HEK293 (cell line): Measurements from ENCODE around the gene VWF.

ENCODE experiments used
- CTCF ChIA-PET: fragments of 350-600 bp; formaldehyde crosslinking; extraction: SDS; loops from one replicate; lab custom pipeline; 2021; ENCODE audit warnings: antibody characterized with exemption; lab: Yijun Ruan, JAX
- POLR2A ChIA-PET: fragments of 300-600 bp; formaldehyde crosslinking; extraction: SDS; loops from one replicate; lab custom pipeline; 2020; ENCODE audit warnings: antibody characterized with exemption, inconsistent platforms; lab: Yijun Ruan, JAX
- H3K27ac ChIP-seq: fragments of 200-500 bp; sonication (Bioruptor generic); 2 replicates; pipeline ENCODE4 v1.5.1; 2014; ENCODE audit warnings: low read depth, low read length, control low read depth, inconsistent platforms; ENCODE audit errors: extremely low read depth
- H3K36me3 ChIP-seq, 2 experiments: fragments of 200-500 bp in 1 of 2; sonication (Bioruptor generic) in 1 of 2; 1 replicate in 1 of 2; 2 replicates in 1 of 2; pipeline ENCODE4 v1.5.1; 2014 to 2017; ENCODE audit warnings: inconsistent platforms in 2 of 2, low read length in 2 of 2; ENCODE audit not compliant: control insufficient read depth in 2 of 2, insufficient read depth in 1 of 2
- H3K4me1 ChIP-seq: fragments of 200-500 bp; sonication (Bioruptor generic); 2 replicates; pipeline ENCODE4 v1.5.1; 2014; ENCODE audit warnings: mild to moderate bottlenecking, low read length, inconsistent platforms; ENCODE audit not compliant: control insufficient read depth, insufficient read depth
- H3K4me3 ChIP-seq: 2 replicates; pipeline ENCODE4 v1.5.1; 2011; ENCODE audit warnings: low read depth, mild to moderate bottlenecking, control low read depth, low read length, moderate library complexity
- H3K9me3 ChIP-seq: fragments of 200-500 bp; sonication (Bioruptor generic); 2 replicates; pipeline ENCODE4 v1.5.1; 2014; ENCODE audit warnings: low read depth, low read length, inconsistent platforms; ENCODE audit not compliant: control insufficient read depth, insufficient read depth
- EGR2 ChIP-seq: fragments of 450-650 bp; formaldehyde crosslinking; IDR thresholded peaks from 2 replicates; pipeline ENCODE4 v1.5.1; 2016; ENCODE audit warnings: low read depth, missing biosample characterization, missing genetic modification characterization
- GLI2 ChIP-seq: fragments of 450-650 bp; formaldehyde crosslinking; IDR thresholded peaks from 2 replicates; pipeline ENCODE4; 2017; ENCODE audit warnings: missing biosample characterization, missing genetic modification characterization, low read depth, borderline replicate concordance
- GLI4 ChIP-seq: fragments of 450-650 bp; formaldehyde crosslinking; IDR thresholded peaks from 2 replicates; pipeline ENCODE4 v1.5.1; 2016; ENCODE audit warnings: missing biosample characterization, missing genetic modification characterization
- GLIS1 ChIP-seq: fragments of 450-650 bp; formaldehyde crosslinking; IDR thresholded peaks from 2 replicates; pipeline ENCODE4 v1.5.1; 2016; ENCODE audit warnings: missing biosample characterization, missing genetic modification characterization
- IKZF3 ChIP-seq: fragments of 450-650 bp; IDR thresholded peaks from 2 replicates; pipeline ENCODE4 v1.5.0; 2018; ENCODE audit warnings: missing biosample characterization, mild to moderate bottlenecking, missing genetic modification characterization, moderate library complexity
- KLF1 ChIP-seq: fragments of 450-650 bp; formaldehyde crosslinking; IDR thresholded peaks from 2 replicates; pipeline ENCODE4 v1.5.1; 2016; ENCODE audit warnings: missing biosample characterization, missing genetic modification characterization
- KLF17 ChIP-seq: fragments of 450-650 bp; formaldehyde crosslinking; IDR thresholded peaks from 2 replicates; pipeline ENCODE4 v1.5.1; 2016; ENCODE audit warnings: missing biosample characterization, missing genetic modification characterization
- PATZ1 ChIP-seq: fragments of 450-650 bp; formaldehyde crosslinking; IDR thresholded peaks from 2 replicates; pipeline ENCODE4 v1.5.1; 2016; ENCODE audit warnings: missing biosample characterization, missing genetic modification characterization
- ZBTB44 ChIP-seq: fragments of 450-650 bp; IDR thresholded peaks from 2 replicates; pipeline ENCODE4 v1.5.1; 2018; ENCODE audit warnings: missing biosample characterization, mild to moderate bottlenecking, missing genetic modification characterization
- ZBTB6 ChIP-seq: fragments of 450-650 bp; formaldehyde crosslinking; IDR thresholded peaks from 2 replicates; pipeline ENCODE4 v1.5.1; 2017; ENCODE audit warnings: missing biosample characterization, missing genetic modification characterization
- ZFHX2 ChIP-seq: fragments of 450-650 bp; formaldehyde crosslinking; conservative IDR thresholded peaks from 2 replicates; pipeline ENCODE4 v1.5.1; 2016; ENCODE audit warnings: missing biosample characterization, missing genetic modification characterization
- ZNF112 ChIP-seq: fragments of 450-650 bp; formaldehyde crosslinking; IDR thresholded peaks from 2 replicates; pipeline ENCODE4 v1.5.0; 2017; ENCODE audit warnings: missing biosample characterization, missing genetic modification characterization
- ZNF114 ChIP-seq: fragments of 450-650 bp; formaldehyde crosslinking; IDR thresholded peaks from 2 replicates; pipeline ENCODE4 v1.5.0; 2017; ENCODE audit warnings: missing biosample characterization, missing genetic modification characterization
- ZNF174 ChIP-seq: fragments of 450-650 bp; formaldehyde crosslinking; IDR thresholded peaks from 2 replicates; pipeline ENCODE4 v1.5.0; 2017; ENCODE audit warnings: missing biosample characterization, mild to moderate bottlenecking, missing genetic modification characterization
- ZNF391 ChIP-seq: fragments of 450-650 bp; formaldehyde crosslinking; IDR thresholded peaks from 2 replicates; pipeline ENCODE4 v1.5.1; 2016; ENCODE audit warnings: low read depth, missing biosample characterization, missing genetic modification characterization, borderline replicate concordance
- ZNF488 ChIP-seq: fragments of 450-650 bp; formaldehyde crosslinking; IDR thresholded peaks from 2 replicates; pipeline ENCODE4 v1.5.1; 2016; ENCODE audit warnings: missing biosample characterization, missing genetic modification characterization
- ZNF501 ChIP-seq: fragments of 450-650 bp; formaldehyde crosslinking; IDR thresholded peaks from 2 replicates; pipeline ENCODE4 v1.5.1; 2016; ENCODE audit warnings: missing biosample characterization, missing genetic modification characterization
- ZNF529 ChIP-seq: fragments of 450-650 bp; formaldehyde crosslinking; IDR thresholded peaks from 2 replicates; pipeline ENCODE4 v1.5.1; 2017; ENCODE audit warnings: missing genetic modification characterization, missing biosample characterization; ENCODE audit not compliant: insufficient replicate concordance
- ZNF677 ChIP-seq: fragments of 450-650 bp; IDR thresholded peaks from 2 replicates; pipeline ENCODE4 v1.5.0; 2018; ENCODE audit warnings: missing biosample characterization, mild to moderate bottlenecking, missing genetic modification characterization, moderate library complexity
- ZNF747 ChIP-seq: fragments of 450-650 bp; formaldehyde crosslinking; IDR thresholded peaks from 2 replicates; pipeline ENCODE4 v1.5.1; 2016; ENCODE audit warnings: missing biosample characterization, missing genetic modification characterization
- ZNF791 ChIP-seq: fragments of 450-650 bp; formaldehyde crosslinking; IDR thresholded peaks from 2 replicates; pipeline ENCODE4 v1.5.1; 2016; ENCODE audit warnings: missing biosample characterization, missing genetic modification characterization

VWF gene

GRCh38 chr12:6066651-6067050 is 57.8 kb downstream of the VWF start (continued):
- TF ChIP-seq ZBTB6 (no peak), ZNF174 (tag by site-specific recombination) (no peak), KLF17 (tag by site-specific recombination) (no peak), GLI2 (tag by site-specific recombination) (no peak), ZNF791 (tag by site-specific recombination) (no peak), GLI4 (tag by site-specific recombination) (no peak), ZBTB44 (tag by site-specific recombination) (no peak), ZNF112 (tag by site-specific recombination) (no peak), KLF1 (tag by site-specific recombination) (no peak)

GRCh38 chr12:6065863-6066199 is 58.6 kb downstream of the VWF start:
- no peak overlapping the region for H3K27ac ChIP-seq
- H3K4me3 ChIP-seq: no peak overlapping the region
- POLR2A ChIA-PET: no interaction called here
- H3K36me3 ChIP-seq: no peaks in the 10 kb centered on the region
- H3K9me3 ChIP-seq: no peaks in the 10 kb centered on the region
- TF ChIP-seq GLIS1 (peak; percentile 51; the same call in 1 of the 2 replicates), PATZ1 (no peak), ZNF529 (tag by site-specific recombination) (no peak), ZNF391 (tag by site-specific recombination) (no peak), KLF1 (tag by site-specific recombination) (0 out of 2 replicates have a peak, but pooled peaks have one; percentile 24), ZNF488 (tag by site-specific recombination) (no peak), IKZF3 (tag by site-specific recombination) (no peak), ZFHX2 (tag by site-specific recombination) (peak; percentile 86), ZNF114 (tag by site-specific recombination) (no peak), ZNF677 (tag by site-specific recombination) (no peak), ZNF501 (tag by site-specific recombination) (no peak), EGR2 (peak; percentile 86), ZNF747 (tag by site-specific recombination) (no peak)
- CTCF ChIA-PET: interaction anchor here (0.7 to 6.4 kb wide), 5 partner anchors 11 to 246 kb away, joined by 3 to 68 read pairs (median 6); no protein-coding TSS in a partner anchor
- no peaks in the 10 kb centered on the region for H3K4me1 ChIP-seq
